DMS 273 (cell line): ENCODE results near the gene ENOX1.

Source experiments
- DNase-seq: peaks from one replicate; lab custom pipeline; 2025; ENCODE audit not compliant: unreplicated experiment; lab: John Stamatoyannopoulos, UW

Gene ENOX1

GRCh38 chr13:43232144-43232872, 554.5 kb downstream of the ENOX1 start:
- DNase-seq = no peak

- no peak for DNase-seq
These were observed 555.8 kb downstream of the ENOX1 start for GRCh38 chr13:43230989-43231388.

GRCh38 chr13:43229506-43229905, 557.3 kb downstream of the ENOX1 start:
- no peak for DNase-seq

- DNase-seq = peak; percentile 23
These were observed 559.1 kb downstream of the ENOX1 start for GRCh38 chr13:43227721-43228120.

GRCh38 chr13:43223216-43223615, 563.6 kb downstream of the ENOX1 start:
- no peak for DNase-seq

- no peak for DNase-seq
These were observed 564.7 kb downstream of the ENOX1 start for GRCh38 chr13:43222086-43222485.

- DNase-seq = no peak
These were observed 565.2 kb downstream of the ENOX1 start for GRCh38 chr13:43221611-43222010.

- DNase-seq = no peak
These were observed 565.7 kb downstream of the ENOX1 start for GRCh38 chr13:43220873-43221595.

- DNase-seq = peak; percentile 59
These were observed 572.6 kb downstream of the ENOX1 start for GRCh38 chr13:43214124-43214523.

- no peak for DNase-seq
These were observed 579.9 kb downstream of the ENOX1 start for GRCh38 chr13:43206838-43207237.

GRCh38 chr13:43205416-43205815, 581.4 kb downstream of the ENOX1 start:
- no peak for DNase-seq

GRCh38 chr13:43204591-43204990, 582.2 kb downstream of the ENOX1 start:
- DNase-seq = no peak

GRCh38 chr13:43203781-43204180, 583.0 kb downstream of the ENOX1 start:
- DNase-seq = no peak

GRCh38 chr13:43200736-43201135, 586.0 kb downstream of the ENOX1 start:
- no peak for DNase-seq

- no peak for DNase-seq
These were observed 586.5 kb downstream of the ENOX1 start for GRCh38 chr13:43200307-43200706.

- DNase-seq = peak; percentile 34
These were observed 589.9 kb downstream of the ENOX1 start for GRCh38 chr13:43196750-43197370.

- peak; percentile 83 for DNase-seq
These were observed 590.6 kb downstream of the ENOX1 start for GRCh38 chr13:43196086-43196621.

GRCh38 chr13:43195551-43195950, 591.2 kb downstream of the ENOX1 start:
- peak; percentile 29 for DNase-seq

- no peak for DNase-seq
These were observed 591.7 kb downstream of the ENOX1 start for GRCh38 chr13:43195112-43195511.

GRCh38 chr13:43193789-43194420, 592.9 kb downstream of the ENOX1 start:
- DNase-seq = no peak

- DNase-seq = no peak
These were observed 595.2 kb downstream of the ENOX1 start for GRCh38 chr13:43191546-43191945.
